DND-41 (cell line): ENCODE measurements around the gene EPN2.

ENCODE experiments used
- EZH2 ChIP-seq: IDR thresholded peaks from 3 replicates; pipeline ENCODE4 v1.6.1; 2012; ENCODE audit warnings: borderline replicate concordance, low read depth, mild to moderate bottlenecking, moderate library complexity, low read length, inconsistent platforms; ENCODE audit not compliant: severe bottlenecking
- TF ChIP-seq, protein P1 (sequence below): IDR thresholded peaks from 2 replicates; pipeline ENCODE4 v1.5.1; 2012; ENCODE audit warnings: borderline replicate concordance, low read length, moderate library complexity, mild to moderate bottlenecking; ENCODE audit not compliant: poor library complexity, severe bottlenecking; ENCODE audit errors: extremely low read depth

DNA sequence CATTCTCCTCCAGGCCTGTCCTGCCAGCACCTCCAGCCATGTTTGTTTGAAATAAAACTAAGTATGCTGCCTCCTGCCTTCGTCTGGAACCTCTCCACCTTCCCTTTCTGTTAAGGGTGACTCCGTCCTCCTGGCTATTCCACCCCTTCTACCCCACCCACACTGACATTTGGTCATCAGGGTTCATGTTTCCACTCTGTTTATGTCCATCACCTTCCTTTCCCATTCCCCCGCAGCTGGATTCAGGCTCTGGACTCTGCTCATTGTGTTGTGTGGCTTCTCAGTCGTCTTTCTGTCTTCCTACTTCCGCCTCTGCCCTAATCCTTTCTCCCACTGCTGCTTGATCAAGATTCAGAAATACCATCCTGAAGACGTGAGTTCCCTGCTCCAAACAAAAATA, 28.6 kb downstream of the EPN2 start:
- TF ChIP-seq EZH2 = no peak
- TF ChIP-seq, protein P1, sequence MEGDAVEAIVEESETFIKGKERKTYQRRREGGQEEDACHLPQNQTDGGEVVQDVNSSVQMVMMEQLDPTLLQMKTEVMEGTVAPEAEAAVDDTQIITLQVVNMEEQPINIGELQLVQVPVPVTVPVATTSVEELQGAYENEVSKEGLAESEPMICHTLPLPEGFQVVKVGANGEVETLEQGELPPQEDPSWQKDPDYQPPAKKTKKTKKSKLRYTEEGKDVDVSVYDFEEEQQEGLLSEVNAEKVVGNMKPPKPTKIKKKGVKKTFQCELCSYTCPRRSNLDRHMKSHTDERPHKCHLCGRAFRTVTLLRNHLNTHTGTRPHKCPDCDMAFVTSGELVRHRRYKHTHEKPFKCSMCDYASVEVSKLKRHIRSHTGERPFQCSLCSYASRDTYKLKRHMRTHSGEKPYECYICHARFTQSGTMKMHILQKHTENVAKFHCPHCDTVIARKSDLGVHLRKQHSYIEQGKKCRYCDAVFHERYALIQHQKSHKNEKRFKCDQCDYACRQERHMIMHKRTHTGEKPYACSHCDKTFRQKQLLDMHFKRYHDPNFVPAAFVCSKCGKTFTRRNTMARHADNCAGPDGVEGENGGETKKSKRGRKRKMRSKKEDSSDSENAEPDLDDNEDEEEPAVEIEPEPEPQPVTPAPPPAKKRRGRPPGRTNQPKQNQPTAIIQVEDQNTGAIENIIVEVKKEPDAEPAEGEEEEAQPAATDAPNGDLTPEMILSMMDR = no peak
